WTC11 (cell line): Measurements from ENCODE around the gene DNAJC9. TPM values are rescaled to one million over a fixed set of nuclear protein-coding genes. Genes with fewer than 3 reads are reported as not detected.

Experiments
- ATAC-seq: fragments of 200-7000 bp; cut with Tn5 transposase; 2 replicates; pipeline ENCODE4 v1.10.0; 2021; ENCODE audit warnings: mild to moderate bottlenecking, moderate library complexity
- CTCF ChIA-PET: fragments of 300-600 bp; sonication (Branson Sonifier 250); formaldehyde crosslinking; loops from one replicate; lab custom pipeline; 2021; ENCODE audit warnings: antibody characterized with exemption; lab: Charles Lee
- POLR2A ChIA-PET: fragments of 350-600 bp; sonication (Branson Sonifier 250); formaldehyde crosslinking; loops from one replicate; lab custom pipeline; 2021; ENCODE audit warnings: antibody characterized with exemption; lab: Charles Lee
- DNase-seq: peaks from one replicate; pipeline ENCODE4 v3.0.0; 2021; ENCODE audit warnings: low spot score
- H3K27ac Mint-ChIP-seq: 2 replicates; pipeline ENCODE4 v1.8.0; 2021; ENCODE audit warnings: mixed read lengths
- H3K27me3 Mint-ChIP-seq: 2 replicates; pipeline ENCODE4 v1.8.0; 2021; ENCODE audit warnings: low read depth, mild to moderate bottlenecking, moderate library complexity, mixed read lengths
- H3K36me3 Mint-ChIP-seq: 2 replicates; pipeline ENCODE4 v1.8.0; 2021; ENCODE audit warnings: mixed read lengths
- H3K4me1 Mint-ChIP-seq: 2 replicates; pipeline ENCODE4 v1.8.0; 2022; ENCODE audit warnings: mixed read lengths
- H3K4me3 Mint-ChIP-seq: 2 replicates; pipeline ENCODE4 v1.8.0; 2021; ENCODE audit warnings: mild to moderate bottlenecking, moderate library complexity, mixed read lengths
- H3K9me3 Mint-ChIP-seq: 2 replicates; pipeline ENCODE4 v1.8.0; 2021; ENCODE audit warnings: mixed read lengths
- AR ChIP-seq: fragments of 250-450 bp; sonication (Bioruptor Pico); IDR thresholded peaks from 2 replicates; pipeline ENCODE4 v1.9.0; 2021; ENCODE audit warnings: mild to moderate bottlenecking
- CBFB ChIP-seq: sonication (generic); formaldehyde crosslinking; IDR thresholded peaks from 2 replicates; pipeline ENCODE4 v1.8.1; 2022; ENCODE audit warnings: mild to moderate bottlenecking, low read depth, missing genetic modification reagents
- E2F4 ChIP-seq: sonication (generic); formaldehyde crosslinking; IDR thresholded peaks from 2 replicates; pipeline ENCODE4 v1.8.1; 2022; ENCODE audit warnings: low read depth, mild to moderate bottlenecking, moderate library complexity, missing genetic modification reagents, borderline replicate concordance
- EMX1 ChIP-seq: fragments of 250-450 bp; sonication (Bioruptor Pico); IDR thresholded peaks from 2 replicates; pipeline ENCODE4 v1.8.0; 2021; ENCODE audit warnings: mild to moderate bottlenecking
- MAX ChIP-seq: sonication (generic); formaldehyde crosslinking; IDR thresholded peaks from 2 replicates; pipeline ENCODE4 v1.8.0; 2022; ENCODE audit warnings: mild to moderate bottlenecking, missing genetic modification reagents
- NR2C2 ChIP-seq: sonication (generic); formaldehyde crosslinking; IDR thresholded peaks from 2 replicates; pipeline ENCODE4 v1.8.0; 2022; ENCODE audit warnings: mild to moderate bottlenecking, missing genetic modification reagents
- NR3C1 ChIP-seq: sonication (generic); formaldehyde crosslinking; conservative IDR thresholded peaks from 2 replicates; pipeline ENCODE4 v1.8.1; 2023; ENCODE audit warnings: low read depth, mild to moderate bottlenecking, missing genetic modification reagents
- PRRX2 ChIP-seq: fragments of 250-450 bp; sonication (Bioruptor Pico); IDR thresholded peaks from 2 replicates; pipeline ENCODE4 v1.8.0; 2021; ENCODE audit warnings: mild to moderate bottlenecking
- RELA ChIP-seq: sonication (generic); formaldehyde crosslinking; IDR thresholded peaks from 2 replicates; pipeline ENCODE4 v1.8.1; 2022; ENCODE audit warnings: missing genetic modification reagents, mild to moderate bottlenecking, borderline replicate concordance
- SOX15 ChIP-seq: fragments of 250-450 bp; sonication (Bioruptor Pico); IDR thresholded peaks from 2 replicates; pipeline ENCODE4 v1.9.0; 2021; ENCODE audit warnings: mild to moderate bottlenecking
- TP53 ChIP-seq: sonication (generic); formaldehyde crosslinking; IDR thresholded peaks from 2 replicates; pipeline ENCODE4 v1.8.1; 2023; ENCODE audit warnings: mild to moderate bottlenecking, missing genetic modification reagents
- USF2 ChIP-seq: sonication (generic); formaldehyde crosslinking; IDR thresholded peaks from 2 replicates; pipeline ENCODE4 v1.8.1; 2023; ENCODE audit warnings: mild to moderate bottlenecking, missing genetic modification reagents, moderate library complexity
- ZBTB43 ChIP-seq: sonication (generic); formaldehyde crosslinking; IDR thresholded peaks from 2 replicates; pipeline ENCODE4 v1.8.1; 2023; ENCODE audit warnings: mild to moderate bottlenecking, missing genetic modification reagents
- ZNF396 ChIP-seq: fragments of 250-450 bp; sonication (Bioruptor Pico); IDR thresholded peaks from 2 replicates; pipeline ENCODE4 v1.8.0; 2021; ENCODE audit warnings: mild to moderate bottlenecking, moderate library complexity, borderline replicate concordance
- ZNF416 ChIP-seq: fragments of 250-450 bp; sonication (Bioruptor Pico); IDR thresholded peaks from 2 replicates; pipeline ENCODE4 v1.9.0; 2021; ENCODE audit warnings: mild to moderate bottlenecking, inconsistent platforms
- ZNF532 ChIP-seq: fragments of 250-450 bp; sonication (Bioruptor Pico); IDR thresholded peaks from 2 replicates; pipeline ENCODE4 v1.9.0; 2021; ENCODE audit warnings: mild to moderate bottlenecking, borderline replicate concordance
- total RNA-seq: library from RNA; stranded (reverse); gene quantifications from 3 replicates; pipeline ENCODE4 v1.2.3, GENCODE V29; 2021

Gene DNAJC9
- total RNA-seq, 1 experiment from 2014 or later: 32.4 TPM

- H3K36me3 Mint-ChIP-seq: peaks cover 30% of the 10 kb centered on the region
- ATAC-seq (no peak), DNase-seq (no peak)
- H3K27ac Mint-ChIP-seq: peak overlapping the region; percentile 98
- peak overlapping the region; percentile 95 for H3K4me3 Mint-ChIP-seq
- POLR2A ChIA-PET: interaction anchor here (0.6 to 1.2 kb wide), 3 partner anchors 84 to 885 kb away, joined by 3 to 5 read pairs (median 5); partner anchors contain the start of genes CFAP70, ECD and FAM149B1
- H3K4me1 Mint-ChIP-seq: peaks cover 28% of the 10 kb centered on the region
- CTCF ChIA-PET: interaction anchor here (0.7 to 1.4 kb wide), 3 partner anchors 12 to 257 kb away, joined by 3 to 5 read pairs (median 3); partner anchors contain the start of gene P4HA1
- no peaks in the 10 kb centered on the region for H3K9me3 Mint-ChIP-seq
- TF ChIP-seq USF2 (CRISPR knock-in tag): no peak
- no peak for TF ChIP-seq ZNF396
- TF ChIP-seq MAX (CRISPR knock-in tag): no peak
- TF ChIP-seq ZNF416 (CRISPR knock-in tag): no peak
- TF ChIP-seq AR (CRISPR knock-in tag): no peak
- 0 out of 2 replicates have a peak, but pooled peaks have one; percentile 57 for TF ChIP-seq ZBTB43
- no peak for TF ChIP-seq NR3C1 (CRISPR knock-in tag)
- TF ChIP-seq SOX15 (CRISPR knock-in tag): no peak
- TF ChIP-seq NR2C2 (CRISPR knock-in tag): no peak
- TF ChIP-seq TP53 (CRISPR knock-in tag): no peak
- no peak for TF ChIP-seq PRRX2 (CRISPR knock-in tag)
- TF ChIP-seq CBFB (CRISPR knock-in tag): no peak
- no peak for TF ChIP-seq RELA (CRISPR knock-in tag)
- TF ChIP-seq ZNF532 (CRISPR knock-in tag): no peak
- 0 out of 2 replicates have a peak, but pooled peaks have one; percentile 21 for TF ChIP-seq EMX1 (CRISPR knock-in tag)
- TF ChIP-seq E2F4 (CRISPR knock-in tag): 0 out of 2 replicates have a peak, but pooled peaks have one; percentile 40
- H3K27me3 Mint-ChIP-seq: no peaks in the 10 kb centered on the region
These were observed 4.8 kb upstream of the DNAJC9 start for GRCh38 chr10:73251683-73252444.
